Measurements from ENCODE around the gene TLL1.

Gene TLL1

DNA sequence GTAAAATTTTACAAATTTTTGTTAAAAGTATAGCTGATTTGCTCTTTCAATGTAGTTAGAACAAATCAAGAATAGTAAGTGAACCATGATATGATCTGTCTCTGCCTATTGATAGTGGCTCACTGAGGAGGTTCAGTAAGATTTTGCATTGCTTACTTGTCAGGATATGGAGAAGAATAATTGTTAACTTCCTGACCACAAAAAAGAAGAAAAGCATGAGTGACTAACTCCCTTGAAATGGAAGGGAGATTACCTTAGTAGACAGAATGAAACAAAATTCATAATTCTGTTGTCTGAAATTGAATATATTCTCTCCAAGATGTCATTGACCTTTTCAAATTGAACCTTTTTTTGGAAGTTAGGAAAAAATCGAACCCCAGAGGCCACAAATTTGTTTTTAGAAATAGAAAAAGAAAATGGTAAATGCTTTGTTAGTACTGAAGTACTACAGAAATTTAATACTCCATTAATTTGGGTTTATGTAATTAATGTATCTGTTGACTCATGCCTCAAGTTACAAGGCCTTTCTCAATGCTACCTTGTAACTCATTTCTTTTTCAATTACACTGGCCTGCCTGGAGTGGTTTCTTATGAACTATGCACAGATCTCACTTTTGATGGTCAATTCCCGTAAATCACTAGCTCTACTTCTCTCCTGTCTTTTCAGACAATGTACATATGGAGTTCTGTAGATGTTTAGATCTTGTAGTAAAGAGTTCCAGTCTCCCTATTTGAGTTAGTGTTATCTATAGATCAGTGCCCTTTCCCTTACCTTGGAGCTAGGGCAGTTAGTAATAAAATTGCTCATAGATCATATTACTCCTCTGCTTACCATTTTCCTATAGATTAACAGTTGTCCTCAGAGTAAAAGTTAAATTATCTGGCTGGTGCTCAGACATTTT is 139.3 kb downstream of the TLL1 start:
- Histone ChIP-seq H2AFZ (ENCODE audit: low read depth, low read length) (no peak overlapping the region), H3K79me2 (ENCODE audit: low read length) (no peaks in the 10 kb centered on the region), H3K36me3 (replicated peaks; ENCODE audit: low read depth, low read length) (no peaks in the 10 kb centered on the region), H3K27ac (ENCODE audit: low read length) (no peak overlapping the region), H3K4me1 (ENCODE audit: low read length) (no peaks in the 10 kb centered on the region), H3K4me3 (ENCODE audit: low read length) (no peak overlapping the region), H3K9me3 (ENCODE audit: insufficient read depth, low read length) (0 out of 2 replicates have a peak, but pooled peaks cover 3% of the 10 kb centered on the region), H4K20me1 (ENCODE audit: insufficient read depth, low read length) (no peaks in the 10 kb centered on the region), H3K9ac (ENCODE audit: low read length) (no peak overlapping the region), H3K27me3 (ENCODE audit: low read depth, low read length) (no peaks in the 10 kb centered on the region), H3K4me2 (ENCODE audit: low read length) (no peak overlapping the region)
- no peak for TF ChIP-seq EZH2phosphoT487 (IDR thresholded peaks at IDR 0.05; ENCODE audit: low read depth)
- TF ChIP-seq, protein P1, sequence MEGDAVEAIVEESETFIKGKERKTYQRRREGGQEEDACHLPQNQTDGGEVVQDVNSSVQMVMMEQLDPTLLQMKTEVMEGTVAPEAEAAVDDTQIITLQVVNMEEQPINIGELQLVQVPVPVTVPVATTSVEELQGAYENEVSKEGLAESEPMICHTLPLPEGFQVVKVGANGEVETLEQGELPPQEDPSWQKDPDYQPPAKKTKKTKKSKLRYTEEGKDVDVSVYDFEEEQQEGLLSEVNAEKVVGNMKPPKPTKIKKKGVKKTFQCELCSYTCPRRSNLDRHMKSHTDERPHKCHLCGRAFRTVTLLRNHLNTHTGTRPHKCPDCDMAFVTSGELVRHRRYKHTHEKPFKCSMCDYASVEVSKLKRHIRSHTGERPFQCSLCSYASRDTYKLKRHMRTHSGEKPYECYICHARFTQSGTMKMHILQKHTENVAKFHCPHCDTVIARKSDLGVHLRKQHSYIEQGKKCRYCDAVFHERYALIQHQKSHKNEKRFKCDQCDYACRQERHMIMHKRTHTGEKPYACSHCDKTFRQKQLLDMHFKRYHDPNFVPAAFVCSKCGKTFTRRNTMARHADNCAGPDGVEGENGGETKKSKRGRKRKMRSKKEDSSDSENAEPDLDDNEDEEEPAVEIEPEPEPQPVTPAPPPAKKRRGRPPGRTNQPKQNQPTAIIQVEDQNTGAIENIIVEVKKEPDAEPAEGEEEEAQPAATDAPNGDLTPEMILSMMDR (IDR thresholded peaks at IDR 0.05; ENCODE audit: low read depth, low read length) = no peak

DNA sequence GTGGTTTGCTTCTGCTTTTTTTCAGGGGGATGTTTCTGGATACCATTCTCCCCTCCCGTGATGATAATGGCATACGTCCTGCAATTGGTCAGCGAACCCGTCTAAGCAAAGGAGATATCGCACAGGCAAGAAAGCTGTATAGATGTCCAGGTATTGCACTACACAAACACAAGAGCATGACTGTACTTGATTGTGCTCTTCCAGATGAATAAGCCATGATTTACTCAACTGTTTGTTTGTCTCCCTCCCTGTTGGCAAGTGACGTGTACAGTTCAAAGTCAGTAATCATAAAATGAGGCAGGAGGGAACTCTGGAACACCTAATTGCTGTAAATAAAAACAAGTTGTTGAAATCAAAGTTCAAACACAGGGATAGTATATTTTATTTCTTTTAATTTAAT is 141.4 kb downstream of the TLL1 start:
- Histone ChIP-seq H2AFZ (ENCODE audit: low read depth, low read length) (no peak overlapping the region), H3K79me2 (ENCODE audit: low read length) (no peaks in the 10 kb centered on the region), H3K27me3 (ENCODE audit: low read depth, low read length) (no peaks in the 10 kb centered on the region), H3K9me3 (ENCODE audit: insufficient read depth, low read length) (0 out of 2 replicates have a peak, but pooled peaks cover 3% of the 10 kb centered on the region), H3K9ac (ENCODE audit: low read length) (no peak overlapping the region), H3K4me3 (ENCODE audit: low read length) (no peak overlapping the region), H4K20me1 (ENCODE audit: insufficient read depth, low read length) (no peaks in the 10 kb centered on the region), H3K27ac (ENCODE audit: low read length) (no peak overlapping the region), H3K4me1 (ENCODE audit: low read length) (no peaks in the 10 kb centered on the region), H3K4me2 (ENCODE audit: low read length) (no peak overlapping the region), H3K36me3 (replicated peaks; ENCODE audit: low read depth, low read length) (no peaks in the 10 kb centered on the region)
- TF ChIP-seq, protein P1 (IDR thresholded peaks at IDR 0.05; ENCODE audit: low read depth, low read length) = no peak
- no peak for TF ChIP-seq EZH2phosphoT487 (IDR thresholded peaks at IDR 0.05; ENCODE audit: low read depth)

DNA sequence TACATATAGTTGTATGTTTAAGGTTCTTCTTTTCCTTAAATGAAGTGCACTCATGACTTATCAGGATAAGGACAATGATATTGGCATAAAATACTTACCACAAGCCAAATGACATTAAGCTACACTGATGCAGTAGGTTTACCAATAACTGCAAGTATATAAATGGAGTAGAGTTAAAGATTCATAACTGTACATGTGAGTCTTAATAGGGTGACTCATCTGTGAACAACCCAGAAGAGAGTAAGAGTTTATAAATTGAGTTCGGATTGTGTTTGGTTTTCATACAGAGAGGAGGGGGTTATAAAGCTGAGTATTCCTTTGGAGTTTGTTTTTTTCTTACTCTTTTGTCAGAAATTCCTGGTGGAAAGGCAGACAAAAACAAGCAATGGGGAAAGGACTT is 144.8 kb downstream of the TLL1 start:
- Histone ChIP-seq H3K27ac (ENCODE audit: low read length) (no peak overlapping the region), H3K4me1 (ENCODE audit: low read length) (no peaks in the 10 kb centered on the region), H3K79me2 (ENCODE audit: low read length) (no peaks in the 10 kb centered on the region), H3K4me2 (ENCODE audit: low read length) (no peak overlapping the region), H4K20me1 (ENCODE audit: insufficient read depth, low read length) (no peaks in the 10 kb centered on the region), H3K36me3 (replicated peaks; ENCODE audit: low read depth, low read length) (no peaks in the 10 kb centered on the region), H2AFZ (ENCODE audit: low read depth, low read length) (no peak overlapping the region), H3K9ac (ENCODE audit: low read length) (no peak overlapping the region), H3K9me3 (ENCODE audit: insufficient read depth, low read length) (no peaks in the 10 kb centered on the region), H3K4me3 (ENCODE audit: low read length) (no peak overlapping the region), H3K27me3 (ENCODE audit: low read depth, low read length) (no peaks in the 10 kb centered on the region)
- no peak for TF ChIP-seq EZH2phosphoT487 (IDR thresholded peaks at IDR 0.05; ENCODE audit: low read depth)
- TF ChIP-seq, protein P1 (IDR thresholded peaks at IDR 0.05; ENCODE audit: low read depth, low read length) = no peak

DNA sequence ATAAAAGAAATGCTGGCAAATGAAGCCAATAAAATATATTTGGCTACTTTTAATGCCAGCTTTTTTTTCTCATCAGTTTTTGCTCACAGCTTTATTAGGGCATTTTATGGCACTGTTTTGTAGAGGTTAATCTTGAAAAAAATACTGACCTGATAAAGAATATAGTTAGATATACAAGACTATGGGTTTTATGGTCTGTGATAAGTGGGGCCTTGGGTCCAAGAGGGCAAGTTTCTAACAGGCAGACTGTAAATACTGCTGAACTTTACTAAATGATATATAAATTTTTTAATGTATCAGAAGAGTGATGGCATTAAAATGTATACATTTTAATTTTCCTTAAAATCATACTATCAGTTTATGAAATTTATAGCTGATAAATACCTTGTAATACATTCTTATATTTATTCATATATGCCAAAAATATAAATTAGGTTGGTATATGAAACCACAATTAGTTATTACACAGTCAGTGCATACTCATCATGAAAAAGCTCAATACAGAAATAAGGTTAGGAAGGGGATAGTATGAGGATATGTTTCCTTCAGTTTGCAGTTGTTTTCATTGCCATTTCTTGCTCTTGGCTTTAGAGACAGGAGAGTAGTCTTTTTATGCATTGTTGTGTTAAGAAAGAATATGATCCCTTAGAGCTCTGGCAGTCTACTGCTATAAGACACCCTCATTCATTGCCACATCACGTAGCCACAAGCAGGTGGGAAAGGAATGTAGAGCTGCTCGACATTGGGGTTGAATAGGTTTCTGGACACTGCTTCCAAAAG is 146.6 kb downstream of the TLL1 start:
- Histone ChIP-seq H3K4me3 (ENCODE audit: low read length) (no peak overlapping the region), H3K4me1 (ENCODE audit: low read length) (no peaks in the 10 kb centered on the region), H3K4me2 (ENCODE audit: low read length) (no peak overlapping the region), H3K9ac (ENCODE audit: low read length) (no peak overlapping the region), H4K20me1 (ENCODE audit: insufficient read depth, low read length) (no peaks in the 10 kb centered on the region), H3K36me3 (replicated peaks; ENCODE audit: low read depth, low read length) (no peaks in the 10 kb centered on the region), H3K79me2 (ENCODE audit: low read length) (no peaks in the 10 kb centered on the region), H3K9me3 (ENCODE audit: insufficient read depth, low read length) (no peaks in the 10 kb centered on the region), H2AFZ (ENCODE audit: low read depth, low read length) (no peak overlapping the region), H3K27me3 (ENCODE audit: low read depth, low read length) (no peaks in the 10 kb centered on the region), H3K27ac (ENCODE audit: low read length) (no peak overlapping the region)
- TF ChIP-seq, protein P1 (IDR thresholded peaks at IDR 0.05; ENCODE audit: low read depth, low read length) = no peak
